Measurements from ENCODE around the gene C3orf22.

- TF ChIP-seq EZH2 (IDR thresholded peaks at IDR 0.05; ENCODE audit: insufficient read depth, poor library complexity, severe bottlenecking): no peak
- no peak for TF ChIP-seq EZH2phosphoT487 (IDR thresholded peaks at IDR 0.05; ENCODE audit: insufficient read depth, low read depth)
Measured at GRCh38 chr3:126570103-126570541, 11.4 kb upstream of the C3orf22 start.
